Nephron (organoid): ENCODE data around the gene MYT1.

Source experiments
- H3K27ac Mint-ChIP-seq, 3 experiments: 2 replicates each; pipeline ENCODE4 v1.8.0; 2020; ENCODE audit warnings: mixed read lengths in 3 of 3, mild to moderate bottlenecking in 2 of 3, moderate library complexity in 1 of 3
- H3K27me3 Mint-ChIP-seq: 2 replicates; pipeline ENCODE4 v1.8.0; 2021; ENCODE audit warnings: low read depth, mild to moderate bottlenecking, moderate library complexity, mixed read lengths
- H3K36me3 Mint-ChIP-seq: 2 replicates; pipeline ENCODE4 v1.8.0; 2020; ENCODE audit warnings: low read depth, mixed read lengths
- H3K4me1 Mint-ChIP-seq: 2 replicates; pipeline ENCODE4 v1.8.0; 2020; ENCODE audit warnings: mixed read lengths
- H3K4me3 Mint-ChIP-seq, 3 experiments: 2 replicates each; pipeline ENCODE4 v1.8.0; 2020; ENCODE audit warnings: mild to moderate bottlenecking in 3 of 3, mixed read lengths in 3 of 3, moderate library complexity in 2 of 3
- H3K9me3 Mint-ChIP-seq: 2 replicates; pipeline ENCODE4 v1.8.0; 2020; ENCODE audit warnings: mixed read lengths
- CTCF ChIP-seq, 3 experiments: fragments of 200-600 bp; sonication (generic); IDR thresholded peaks; one replicate each; pipeline ENCODE4 v1.5.0; 2021; ENCODE audit warnings: antibody characterized with exemption in 3 of 3; ENCODE audit not compliant: unreplicated experiment in 3 of 3

MYT1 gene

GRCh38 chr20:64165866-64166600 lies 1.8 kb downstream of the MYT1 start:
- Mint-ChIP-seq H3K4me1 (peaks cover 5% of the 10 kb centered on the region), H3K27me3 (peaks cover 86% of the 10 kb centered on the region), H3K9me3 (no peaks in the 10 kb centered on the region), H3K27ac (no peak overlapping the region), H3K36me3 (no peaks in the 10 kb centered on the region), H3K4me3 (no peak overlapping the region)
- no peak for TF ChIP-seq CTCF (IDR thresholded peaks at IDR 0.05; ENCODE audit: unreplicated experiment in 3 of 3)

- H3K4me3 Mint-ChIP-seq: peak overlapping the region in 1 of 3 experiments; percentile 6
- H3K27ac Mint-ChIP-seq: no peak overlapping the region
- peaks cover 80% of the 10 kb centered on the region for H3K27me3 Mint-ChIP-seq
- no peaks in the 10 kb centered on the region for H3K9me3 Mint-ChIP-seq
- no peak for TF ChIP-seq CTCF (IDR thresholded peaks at IDR 0.05; ENCODE audit: unreplicated experiment in 3 of 3)
- H3K36me3 Mint-ChIP-seq: no peaks in the 10 kb centered on the region
- H3K4me1 Mint-ChIP-seq: no peaks in the 10 kb centered on the region
Observed at GRCh38 chr20:64166721-64167615, 2.7 kb downstream of the MYT1 start.

- H3K4me3 Mint-ChIP-seq: no peak overlapping the region
- H3K4me1 Mint-ChIP-seq: no peaks in the 10 kb centered on the region
- no peaks in the 10 kb centered on the region for H3K36me3 Mint-ChIP-seq
- H3K9me3 Mint-ChIP-seq: no peaks in the 10 kb centered on the region
- TF ChIP-seq CTCF (IDR thresholded peaks at IDR 0.05; ENCODE audit: unreplicated experiment in 3 of 3): no peak
- H3K27me3 Mint-ChIP-seq: peaks cover 79% of the 10 kb centered on the region
- H3K27ac Mint-ChIP-seq: no peak overlapping the region
Observed at GRCh38 chr20:64167676-64168075, 3.4 kb downstream of the MYT1 start.

- peaks cover 78% of the 10 kb centered on the region for H3K27me3 Mint-ChIP-seq
- H3K27ac Mint-ChIP-seq: no peak overlapping the region
- H3K4me3 Mint-ChIP-seq: no peak overlapping the region
- no peaks in the 10 kb centered on the region for H3K4me1 Mint-ChIP-seq
- H3K36me3 Mint-ChIP-seq: no peaks in the 10 kb centered on the region
- TF ChIP-seq CTCF (IDR thresholded peaks at IDR 0.05; ENCODE audit: unreplicated experiment in 3 of 3): no peak
- no peaks in the 10 kb centered on the region for H3K9me3 Mint-ChIP-seq
Observed at GRCh38 chr20:64168381-64169090, 4.3 kb downstream of the MYT1 start.

- Mint-ChIP-seq H3K27me3 (peaks cover 72% of the 10 kb centered on the region), H3K9me3 (no peaks in the 10 kb centered on the region), H3K4me3 (no peak overlapping the region), H3K27ac (no peak overlapping the region), H3K36me3 (no peaks in the 10 kb centered on the region), H3K4me1 (no peaks in the 10 kb centered on the region)
- TF ChIP-seq CTCF (IDR thresholded peaks at IDR 0.05; ENCODE audit: unreplicated experiment in 3 of 3): no peak
Observed at GRCh38 chr20:64169091-64169560, 4.9 kb downstream of the MYT1 start.
